ENCODE results near the gene TAF9B.
"Not testable (repeated sequence)": the region's sequence is repeated elsewhere in the genome, so short reads cannot be mapped to it uniquely, and the experiment has no call there.

The TAF9B gene

GRCh38 chrX:78139160-78140123, at the start of gene TAF9B:
Gene TAF9B (minus strand): TSS chrX:78139650. CDS start chrX:78139611, 39 bp downstream.
- peak; percentile 69 for DNase-seq (ENCODE audit: extremely low read depth in 1 of 2, low read depth in 1 of 2)

- DNase-seq (ENCODE audit: extremely low read depth in 1 of 2, low read depth in 1 of 2): no peak
Observed at GRCh38 chrX:78182881-78183280, 43.4 kb upstream of the TAF9B start.

- DNase-seq (ENCODE audit: extremely low read depth in 1 of 2, low read depth in 1 of 2): no peak
Observed at GRCh38 chrX:78181307-78181706, 41.9 kb upstream of the TAF9B start.

- no peak for DNase-seq (ENCODE audit: extremely low read depth in 1 of 2, low read depth in 1 of 2)
Observed at GRCh38 chrX:78168065-78168464, 28.6 kb upstream of the TAF9B start.

GRCh38 chrX:78165425-78165824, 26.0 kb upstream of the TAF9B start:
- DNase-seq (ENCODE audit: extremely low read depth in 1 of 2, low read depth in 1 of 2): no peak

GRCh38 chrX:78163175-78163574, 23.7 kb upstream of the TAF9B start:
- not testable (repeated sequence) for DNase-seq (ENCODE audit: extremely low read depth in 1 of 2, low read depth in 1 of 2)

GRCh38 chrX:78160711-78161110, 21.3 kb upstream of the TAF9B start:
- not testable (repeated sequence) for DNase-seq (ENCODE audit: extremely low read depth in 1 of 2, low read depth in 1 of 2)

- DNase-seq (ENCODE audit: extremely low read depth in 1 of 2, low read depth in 1 of 2): not testable (repeated sequence)
Observed at GRCh38 chrX:78157846-78158245, 18.4 kb upstream of the TAF9B start.

GRCh38 chrX:78157373-78157772, 17.9 kb upstream of the TAF9B start:
- DNase-seq (ENCODE audit: extremely low read depth in 1 of 2, low read depth in 1 of 2): not testable (repeated sequence)

GRCh38 chrX:78147002-78147540, 7.6 kb upstream of the TAF9B start:
- DNase-seq (ENCODE audit: extremely low read depth in 1 of 2, low read depth in 1 of 2): not testable (repeated sequence)

GRCh38 chrX:78140206-78140605, 756 bp upstream of the TAF9B start:
- no peak for DNase-seq (ENCODE audit: extremely low read depth in 1 of 2, low read depth in 1 of 2)

- no peak for DNase-seq (ENCODE audit: extremely low read depth in 1 of 2, low read depth in 1 of 2)
Observed at GRCh38 chrX:78133238-78133960, 6.1 kb downstream of the TAF9B start.

GRCh38 chrX:78131117-78131516, 8.3 kb downstream of the TAF9B start:
- DNase-seq (ENCODE audit: extremely low read depth in 1 of 2, low read depth in 1 of 2): no peak

GRCh38 chrX:78130396-78130795, 9.1 kb downstream of the TAF9B start:
- no peak for DNase-seq (ENCODE audit: extremely low read depth in 1 of 2, low read depth in 1 of 2)

GRCh38 chrX:78129714-78130113, 9.7 kb downstream of the TAF9B start:
- DNase-seq (ENCODE audit: extremely low read depth in 1 of 2, low read depth in 1 of 2): no peak

- not testable (repeated sequence) for DNase-seq (ENCODE audit: extremely low read depth in 1 of 2, low read depth in 1 of 2)
Observed at GRCh38 chrX:78125781-78126180, 13.7 kb downstream of the TAF9B start.

- DNase-seq (ENCODE audit: extremely low read depth in 1 of 2, low read depth in 1 of 2): no peak
Observed at GRCh38 chrX:78125148-78125547, 14.3 kb downstream of the TAF9B start.

GRCh38 chrX:78124307-78124706, 15.1 kb downstream of the TAF9B start:
- no peak for DNase-seq (ENCODE audit: extremely low read depth in 1 of 2, low read depth in 1 of 2)

GRCh38 chrX:78123190-78123589, 16.3 kb downstream of the TAF9B start:
- peak in 1 of 2 donors; percentile 37 for DNase-seq (ENCODE audit: extremely low read depth in 1 of 2, low read depth in 1 of 2)

GRCh38 chrX:78119521-78120227, 19.8 kb downstream of the TAF9B start:
- no peak for DNase-seq (ENCODE audit: extremely low read depth in 1 of 2, low read depth in 1 of 2)

- no peak for DNase-seq (ENCODE audit: extremely low read depth in 1 of 2, low read depth in 1 of 2)
Observed at GRCh38 chrX:78118628-78119027, 20.8 kb downstream of the TAF9B start.
